HG03066 (cell line): Measurements from ENCODE around the gene SPIN2B.

Source experiments
- ATAC-seq: cut with Tn5 transposase; IDR thresholded peaks from one replicate; pipeline ENCODE4 v1.9.1; 2021; ENCODE audit warnings: low read depth; ENCODE audit not compliant: unreplicated experiment

SPIN2B gene

DNA sequence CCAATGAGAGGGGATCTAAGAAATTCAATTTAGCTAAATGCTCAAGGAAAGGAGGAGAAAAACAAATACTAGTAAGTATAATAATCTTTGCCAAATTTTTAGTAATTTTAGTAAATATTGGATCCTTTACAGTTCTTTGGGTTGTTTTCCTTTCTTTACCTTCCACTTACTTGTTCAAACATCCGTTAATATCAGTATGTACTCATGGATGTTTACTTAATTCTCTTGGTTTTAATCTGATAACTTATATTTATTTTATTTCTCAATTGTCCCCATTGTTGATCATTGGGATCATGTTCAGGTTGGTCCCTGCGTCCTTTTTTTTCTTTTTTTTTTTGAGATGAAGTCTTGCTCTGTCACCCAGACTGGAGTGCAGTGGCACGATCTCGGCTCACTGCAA, 46.9 kb downstream of the SPIN2B start:
- ATAC-seq: no peak

DNA sequence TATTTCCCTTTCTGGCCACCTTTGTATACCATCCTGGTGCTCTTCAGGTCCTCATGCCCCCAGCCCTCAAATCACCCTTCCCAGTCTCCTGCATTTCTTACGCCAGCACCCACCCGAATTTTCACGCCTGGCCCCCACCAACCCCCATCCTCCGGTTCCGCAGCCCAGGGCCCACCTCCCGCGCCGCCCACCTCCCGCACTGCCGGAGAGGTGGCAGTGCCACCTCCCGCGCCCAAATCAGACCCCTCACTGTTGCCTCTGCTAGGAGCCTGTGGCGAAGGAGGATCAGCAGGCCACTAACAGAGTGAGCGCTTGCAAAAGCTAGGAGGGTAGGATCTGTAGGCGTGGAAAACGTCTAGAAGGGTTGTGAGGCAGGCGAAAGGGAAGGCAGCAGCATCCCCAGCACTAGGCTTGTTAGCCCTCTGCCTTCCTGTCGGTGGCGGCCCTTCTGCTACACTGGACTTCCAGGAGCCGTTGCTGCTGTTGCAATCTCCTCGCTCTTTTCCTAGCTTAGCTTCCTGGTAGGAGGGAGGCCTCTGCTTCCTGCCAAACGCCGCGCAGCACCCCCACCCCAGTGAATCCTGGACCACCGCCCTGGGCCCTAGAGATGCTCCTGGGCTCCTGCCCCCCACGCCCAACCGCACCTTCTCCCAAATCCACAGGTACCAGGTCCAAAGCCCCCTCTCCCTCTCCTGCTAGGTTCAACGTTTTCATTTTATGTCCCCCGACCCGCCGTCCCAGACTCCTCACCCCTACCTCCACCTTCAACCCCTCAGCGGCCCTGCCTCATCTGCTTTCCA, 51.0 kb downstream of the SPIN2B start:
- ATAC-seq: no peak
